ENCODE results near the gene GALNT17. TPM values are rescaled to one million over a fixed set of nuclear protein-coding genes. Genes with fewer than 3 reads are reported as not detected.

GALNT17 gene
- total RNA-seq = under 0.01 TPM in 2 replicates

GRCh38 chr7:71132127-71132376, at the start of gene GALNT17:
Gene GALNT17, plus strand, starts transcription at chr7:71132144.

Data from bronchus fibroblast of lung (primary cell).